Measurements from ENCODE around the gene CCDC159.

GRCh38 chr19:11347546-11348039, 1.3 kb downstream of the CCDC159 start:
- TF ChIP-seq CTCF (optimal IDR thresholded peaks at IDR 0.05 in 1 of 3, IDR thresholded peaks at IDR 0.05 in 1 of 3, conservative IDR thresholded peaks at IDR 0.05 in 1 of 3; ENCODE audit: extremely low read depth in 1 of 3, insufficient read depth in 2 of 3, low read length in 3 of 3) (no peak), EZH2 (IDR thresholded peaks at IDR 0.05; ENCODE audit: low read length) (no peak)

All from keratinocyte (primary cell).